Measurements from ENCODE around the gene CDCA5.

The CDCA5 gene

GRCh38 chr11:65071907-65072630 lies 11.8 kb downstream of the CDCA5 start:
- DNase-seq (ENCODE audit: low spot score) = peak; percentile 42

DNA sequence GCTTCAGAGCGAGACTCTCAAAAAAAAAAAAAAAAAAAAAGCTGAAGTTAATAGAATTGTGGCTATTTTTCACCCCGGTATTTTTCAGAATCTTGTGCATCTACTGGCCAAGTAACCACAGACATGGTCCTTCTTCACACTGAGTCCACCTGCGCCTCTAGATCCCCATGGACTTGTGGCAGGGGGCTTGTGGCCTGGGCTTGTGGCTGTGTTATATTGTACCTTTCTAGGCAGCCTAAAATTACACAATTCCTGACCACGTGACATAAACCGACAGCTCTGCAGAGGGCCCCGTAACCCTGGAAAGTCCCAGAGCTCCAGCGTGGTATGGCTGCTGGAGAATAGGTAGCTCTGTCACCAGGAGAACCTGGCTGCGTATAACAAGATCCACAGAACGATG lies 14.6 kb downstream of the CDCA5 start:
- DNase-seq (ENCODE audit: low spot score) = no peak

DNA sequence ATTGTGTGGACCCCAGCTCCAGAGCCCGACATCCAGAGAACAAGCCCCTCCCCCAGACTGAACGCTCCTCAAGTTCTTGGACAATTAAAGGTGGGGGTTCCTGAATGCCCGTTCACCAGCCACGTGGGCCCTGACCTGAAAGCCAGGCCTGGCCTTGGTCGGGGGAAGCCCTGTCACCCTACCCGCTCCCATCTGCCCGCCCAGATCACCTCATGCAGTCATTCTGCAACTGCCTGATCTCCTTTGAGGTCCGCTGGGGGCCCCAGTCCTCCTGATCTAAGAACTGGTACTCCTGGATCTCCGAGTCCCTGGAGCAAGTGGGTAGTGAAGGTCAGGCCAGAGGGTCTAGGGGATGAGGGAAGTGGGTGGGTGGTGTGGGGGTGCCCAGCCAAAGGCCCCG lies 16.4 kb downstream of the CDCA5 start:
- no peak for DNase-seq (ENCODE audit: low spot score)

DNA sequence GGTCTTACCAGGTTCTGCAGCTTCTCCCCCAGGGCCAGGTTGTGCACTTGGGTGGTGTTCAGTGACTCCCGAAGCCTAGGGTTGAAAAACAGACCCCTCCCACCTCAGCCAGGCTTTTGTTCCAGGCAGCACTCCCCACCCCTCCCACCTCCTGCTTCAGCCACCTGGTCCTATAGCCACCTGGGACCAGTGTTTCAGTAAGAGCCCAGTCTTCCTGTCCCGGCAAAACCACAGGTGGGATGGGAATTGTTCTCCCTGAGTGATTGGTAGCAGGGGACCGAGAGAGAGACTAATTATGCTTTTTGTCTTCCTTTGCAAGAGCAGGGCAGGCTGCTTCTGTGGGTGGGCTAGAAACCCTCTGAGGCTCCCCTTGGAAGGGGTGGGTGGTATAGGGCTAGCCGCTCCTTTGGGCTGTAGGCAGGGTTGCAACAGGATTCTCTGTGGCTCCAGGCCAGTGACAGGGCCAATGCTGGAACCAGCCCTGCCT lies 17.0 kb downstream of the CDCA5 start:
- DNase-seq (ENCODE audit: low spot score) = no peak

DNA sequence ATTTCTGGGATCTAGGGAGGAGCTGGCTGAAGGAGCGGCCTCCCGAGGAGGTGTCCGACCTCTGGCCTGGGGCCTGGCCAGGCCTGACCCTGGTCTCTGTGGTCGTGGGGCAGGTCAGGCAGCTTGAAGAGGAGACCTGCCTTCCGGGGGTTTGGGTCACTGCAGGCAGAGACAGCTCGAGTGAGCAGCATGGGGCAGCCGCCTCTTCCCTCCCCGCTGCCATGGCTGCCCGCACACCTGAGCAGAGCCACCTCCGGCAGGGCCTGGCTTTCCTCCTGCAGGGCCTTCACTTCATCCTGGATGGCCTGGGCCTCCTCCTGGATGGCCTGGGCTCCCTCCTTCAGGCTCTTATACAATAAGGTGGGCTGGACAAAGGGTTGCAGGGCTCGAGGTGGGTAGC lies 17.5 kb downstream of the CDCA5 start:
- DNase-seq (ENCODE audit: low spot score) = no peak

DNA sequence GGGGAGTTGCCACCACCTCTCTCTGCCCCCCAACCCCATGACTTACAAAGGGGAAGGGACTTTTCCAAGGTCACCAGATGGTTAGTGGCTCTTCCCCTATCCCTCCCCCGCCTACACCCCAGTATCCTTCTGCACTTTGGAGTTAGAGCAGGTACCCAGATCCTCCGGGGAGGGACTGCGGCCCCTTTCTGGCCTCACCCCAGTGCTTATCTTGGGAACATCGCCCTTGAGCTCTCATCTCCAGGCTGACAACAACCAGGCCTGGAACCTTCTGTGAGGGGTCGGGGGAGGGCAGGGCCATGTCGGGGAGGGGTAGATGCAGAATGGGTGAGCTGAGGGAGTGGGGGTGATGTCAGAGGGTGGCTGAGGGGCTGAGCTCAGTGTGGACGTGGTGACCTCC lies 18.0 kb downstream of the CDCA5 start:
- DNase-seq (ENCODE audit: low spot score) = no peak

- no peak for DNase-seq (ENCODE audit: low spot score)
Observed at GRCh38 chr11:65064847-65065240, 19.0 kb downstream of the CDCA5 start.

DNA sequence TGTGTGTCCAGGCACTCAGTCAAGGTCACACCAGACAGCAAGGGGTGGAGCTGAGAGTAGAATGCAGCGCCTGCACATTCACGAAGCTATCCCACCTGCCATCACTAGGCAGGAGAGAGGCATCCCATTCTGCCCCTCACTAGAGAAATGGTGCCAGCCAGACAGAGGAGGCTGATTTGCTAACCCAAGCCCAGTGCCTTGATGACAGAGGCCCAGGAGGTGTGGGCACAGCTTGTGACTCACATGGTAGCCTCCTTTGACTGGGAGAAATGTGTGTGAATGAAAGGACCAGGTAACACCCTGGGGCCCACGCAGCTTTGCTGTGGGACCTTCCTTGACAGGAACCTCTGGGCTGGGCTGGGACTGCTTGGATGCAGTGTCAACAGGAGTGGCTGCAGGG lies 20.3 kb downstream of the CDCA5 start:
- DNase-seq (ENCODE audit: low spot score) = no peak

- DNase-seq (ENCODE audit: low spot score) = no peak
Observed at GRCh38 chr11:65060913-65061408, 22.9 kb downstream of the CDCA5 start.

DNA sequence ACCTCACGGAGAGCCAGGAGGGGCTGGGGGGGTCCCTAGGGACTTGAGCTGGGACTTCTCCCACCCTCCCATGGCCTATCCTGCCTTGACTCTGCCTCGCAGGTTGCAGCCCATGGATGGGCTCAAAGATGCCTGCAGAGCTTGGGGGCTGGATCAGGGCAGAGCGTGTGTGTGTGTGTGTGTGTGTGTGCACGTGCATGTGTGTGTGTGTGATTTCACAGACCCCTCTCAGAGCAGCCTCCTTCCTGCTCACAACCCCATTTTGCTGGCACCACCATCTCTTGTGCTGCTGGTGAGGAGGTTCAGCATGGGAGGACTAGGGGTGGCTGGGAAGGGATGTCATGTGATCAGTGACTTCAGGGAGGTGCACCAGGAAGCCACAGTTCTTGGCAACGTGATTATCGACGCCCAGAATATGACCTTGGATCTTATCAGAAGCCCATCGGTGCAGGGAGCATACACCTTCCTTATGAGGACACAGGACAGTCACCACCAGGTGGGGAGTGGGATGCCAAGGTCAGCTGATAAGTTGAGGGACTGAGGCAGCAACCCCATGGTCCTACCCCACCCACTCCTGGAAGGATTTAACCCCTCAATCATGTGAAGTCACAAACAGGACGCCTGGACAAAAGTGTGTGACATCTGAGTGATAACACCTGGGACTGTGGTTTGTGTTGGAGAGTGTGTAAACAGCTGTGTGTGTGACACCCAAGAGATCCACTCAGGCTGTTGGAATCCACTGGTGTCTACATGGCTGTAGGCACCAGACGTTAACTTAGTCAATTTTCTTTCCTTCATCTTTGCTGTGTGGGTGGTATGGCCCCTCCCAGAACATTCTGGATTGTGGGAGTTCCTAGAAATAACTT lies 23.6 kb downstream of the CDCA5 start:
- DNase-seq (ENCODE audit: low spot score) = no peak

DNA sequence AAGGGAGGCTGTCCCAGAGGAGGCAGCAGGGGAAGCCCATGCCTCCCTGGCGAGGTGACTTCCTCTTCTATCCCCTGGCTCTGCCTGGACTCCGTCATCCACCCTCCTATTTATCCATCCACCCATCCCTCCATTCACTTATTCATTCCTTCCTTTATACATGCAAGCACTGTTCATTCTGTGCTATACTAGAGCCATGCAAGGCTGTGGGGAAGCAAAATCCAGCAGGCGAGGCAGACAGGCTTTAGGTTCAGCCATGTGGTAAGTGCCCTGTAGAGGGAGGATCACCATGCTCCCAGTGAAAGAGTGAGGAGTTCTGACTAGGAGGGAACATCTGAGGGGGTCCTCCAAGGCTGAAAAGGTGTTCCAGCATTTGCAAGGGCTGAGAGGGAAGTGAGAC lies 24.3 kb downstream of the CDCA5 start:
- no peak for DNase-seq (ENCODE audit: low spot score)

DNA sequence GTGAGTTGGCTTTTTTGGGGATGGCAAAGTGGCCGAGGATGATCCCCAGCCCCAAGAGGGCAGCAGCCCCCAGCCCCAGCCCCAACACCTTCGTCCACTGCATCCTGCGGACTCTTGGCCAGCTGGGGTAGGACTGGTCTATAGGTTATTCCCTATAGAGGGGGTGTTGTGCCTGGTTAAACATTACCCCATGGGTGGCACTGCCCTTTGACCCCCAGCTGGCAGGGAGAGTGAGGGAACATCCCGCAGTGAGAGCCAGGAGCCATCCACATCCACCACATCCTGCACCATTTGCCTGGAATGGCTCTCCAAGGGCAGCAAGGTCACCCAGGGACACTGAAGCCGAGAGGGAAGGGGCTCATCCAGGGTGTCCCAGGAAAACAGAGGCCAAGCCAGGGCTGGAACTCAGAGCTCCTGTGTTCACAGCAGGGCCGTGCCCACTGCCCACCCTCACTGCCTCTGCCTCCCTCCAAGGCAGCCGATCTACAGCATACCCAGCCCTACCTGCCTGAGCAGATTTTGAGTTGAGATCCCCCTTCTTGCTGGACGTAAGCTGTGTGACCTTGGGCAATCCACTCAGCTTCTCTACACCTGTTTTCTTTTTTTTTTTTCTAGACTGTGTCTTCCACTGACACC lies 25.3 kb downstream of the CDCA5 start, which contains the start of gene NAALADL1:
TSS of gene NAALADL1 (minus strand) at position 135 of the 636 bp plus-strand sequence. CDS start at position 103, 32 bp downstream.
- DNase-seq (ENCODE audit: low spot score) = no peak

- no peak for DNase-seq (ENCODE audit: low spot score)
Observed at GRCh38 chr11:65058012-65058411, 25.8 kb downstream of the CDCA5 start.

- no peak for DNase-seq (ENCODE audit: low spot score)
Observed at GRCh38 chr11:65057526-65057925, 26.3 kb downstream of the CDCA5 start.

DNA sequence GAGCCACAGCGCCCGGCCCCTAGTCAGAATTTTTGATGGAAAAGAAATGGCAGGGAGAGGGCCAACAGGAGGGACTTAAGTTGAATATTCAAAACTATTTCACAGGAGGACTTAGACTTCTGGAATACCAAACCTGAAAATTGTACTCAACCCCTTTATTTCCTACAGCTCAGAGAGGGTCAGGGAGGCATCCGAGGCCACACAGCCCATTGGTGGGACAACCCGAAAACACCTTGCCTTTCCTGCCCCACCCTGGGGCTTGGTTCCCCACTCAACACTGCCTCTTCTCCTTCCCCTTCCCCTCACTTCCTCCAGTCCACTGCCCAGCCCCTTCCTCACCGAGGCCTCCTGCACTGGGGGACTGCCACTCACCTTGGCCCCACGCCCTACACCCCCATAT lies 26.8 kb downstream of the CDCA5 start:
- DNase-seq (ENCODE audit: low spot score) = no peak

DNA sequence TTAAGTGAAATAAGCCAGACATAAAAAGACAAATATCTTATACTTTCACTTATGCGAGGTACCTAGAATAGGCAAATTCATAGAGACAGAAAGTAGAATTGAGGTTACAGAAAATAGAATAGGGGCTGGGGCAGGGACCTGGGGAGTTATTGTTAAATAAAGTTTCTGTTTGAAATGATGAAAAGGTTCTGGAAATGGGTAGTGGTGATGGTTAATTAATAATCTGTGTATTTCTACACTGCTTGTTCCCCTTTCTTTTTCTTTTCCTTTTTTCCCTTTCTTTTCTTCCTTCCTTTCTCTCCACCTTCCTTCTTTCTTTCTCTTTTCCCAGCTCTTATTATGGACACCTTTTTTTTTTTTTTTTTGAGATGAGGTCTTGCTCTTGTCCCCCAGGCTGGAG lies 28.3 kb downstream of the CDCA5 start:
- DNase-seq (ENCODE audit: low spot score) = no peak

- DNase-seq (ENCODE audit: low spot score) = peak; percentile 24
Observed at GRCh38 chr11:65053827-65054508, 29.9 kb downstream of the CDCA5 start.

GRCh38 chr11:65051398-65051858 lies 32.4 kb downstream of the CDCA5 start:
- DNase-seq (ENCODE audit: low spot score) = no peak

GRCh38 chr11:65047581-65048422 lies 36.0 kb downstream of the CDCA5 start:
- DNase-seq (ENCODE audit: low spot score) = peak; percentile 42

GRCh38 chr11:65045728-65046127 lies 38.1 kb downstream of the CDCA5 start:
- DNase-seq (ENCODE audit: low spot score) = no peak

GRCh38 chr11:65045061-65045460 lies 38.8 kb downstream of the CDCA5 start:
- DNase-seq (ENCODE audit: low spot score) = no peak
